ACC112 (cell line): ENCODE measurements around the gene DNER.
"Not testable (repeated sequence)": the region's sequence is repeated elsewhere in the genome, so short reads cannot be mapped to it uniquely, and the experiment has no call there.

Source experiments
- H2AFZ ChIP-seq: fragments of 200-600 bp; sonication (generic); one replicate; pipeline ENCODE4 v1.6.0; 2017; ENCODE audit warnings: antibody characterized with exemption, low read length; ENCODE audit not compliant: unreplicated experiment
- H3K27ac ChIP-seq: fragments of 200-600 bp; sonication (generic); 2 replicates; pipeline ENCODE4 v1.5.1; 2014; ENCODE audit warnings: low read depth, mild to moderate bottlenecking, antibody characterized with exemption, low read length, moderate library complexity
- H3K27me3 ChIP-seq: fragments of 200-600 bp; sonication (generic); 2 replicates; pipeline ENCODE4 v1.6.1; 2014; ENCODE audit warnings: mild to moderate bottlenecking, antibody characterized with exemption, low read length, moderate library complexity, mixed read lengths; ENCODE audit not compliant: insufficient read depth
- H3K36me3 ChIP-seq: fragments of 200-600 bp; sonication (generic); 2 replicates; pipeline ENCODE4 v1.6.1; 2016; ENCODE audit warnings: mild to moderate bottlenecking, antibody characterized with exemption, low read length, moderate library complexity, mixed read lengths; ENCODE audit not compliant: insufficient read depth
- H3K4me1 ChIP-seq: fragments of 200-600 bp; sonication (generic); one replicate; pipeline ENCODE4 v1.6.1; 2016; ENCODE audit warnings: low read length, mixed read lengths; ENCODE audit not compliant: insufficient read depth, unreplicated experiment, control insufficient read depth
- H3K4me3 ChIP-seq: fragments of 200-600 bp; sonication (generic); 2 replicates; pipeline ENCODE4 v1.5.1; 2014; ENCODE audit warnings: mild to moderate bottlenecking, low read depth, low read length
- H3K79me2 ChIP-seq: fragments of 200-600 bp; sonication (generic); one replicate; pipeline ENCODE4 v1.6.0; 2016; ENCODE audit warnings: low read length; ENCODE audit not compliant: control insufficient read depth, unreplicated experiment, insufficient read depth

DNER gene

DNA sequence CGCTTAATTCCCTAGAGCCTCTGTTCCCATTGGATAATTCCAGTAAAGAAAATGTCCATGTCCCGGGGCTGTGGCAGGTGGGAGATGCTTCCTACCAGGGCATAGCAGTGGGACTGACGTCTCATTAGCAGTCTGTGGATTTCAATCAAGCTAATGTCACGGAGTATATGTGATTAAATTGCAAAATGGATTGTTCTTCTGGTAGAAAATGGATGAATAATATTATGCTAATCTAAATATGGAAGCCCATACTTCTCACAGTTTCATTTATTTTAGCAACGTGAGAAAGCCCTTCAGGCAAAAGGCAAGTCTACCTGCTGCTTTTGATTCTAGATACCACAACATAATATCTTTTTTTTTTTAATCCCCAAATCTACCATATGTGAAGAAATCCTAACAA lies 185.5 kb downstream of the DNER start:
- H3K79me2 ChIP-seq, result no peaks in the 10 kb centered on the region
- no peak overlapping the region for H3K4me3 ChIP-seq
- H3K27ac ChIP-seq, result no peak overlapping the region
- no peaks in the 10 kb centered on the region for H3K4me1 ChIP-seq
- H3K27me3 ChIP-seq, result no peaks in the 10 kb centered on the region
- no peaks in the 10 kb centered on the region; the same call in 1 of the 2 replicates for H3K36me3 ChIP-seq
- no peak overlapping the region for H2AFZ ChIP-seq

- H3K4me3 ChIP-seq, result no peak overlapping the region
- no peaks in the 10 kb centered on the region for H3K4me1 ChIP-seq
- no peaks in the 10 kb centered on the region for H3K27me3 ChIP-seq
- H3K79me2 ChIP-seq, result no peaks in the 10 kb centered on the region
- H3K27ac ChIP-seq, result no peak overlapping the region
- no peak overlapping the region for H2AFZ ChIP-seq
- H3K36me3 ChIP-seq, result no peaks in the 10 kb centered on the region
These were observed 187.4 kb downstream of the DNER start for GRCh38 chr2:229526951-229527350.

DNA sequence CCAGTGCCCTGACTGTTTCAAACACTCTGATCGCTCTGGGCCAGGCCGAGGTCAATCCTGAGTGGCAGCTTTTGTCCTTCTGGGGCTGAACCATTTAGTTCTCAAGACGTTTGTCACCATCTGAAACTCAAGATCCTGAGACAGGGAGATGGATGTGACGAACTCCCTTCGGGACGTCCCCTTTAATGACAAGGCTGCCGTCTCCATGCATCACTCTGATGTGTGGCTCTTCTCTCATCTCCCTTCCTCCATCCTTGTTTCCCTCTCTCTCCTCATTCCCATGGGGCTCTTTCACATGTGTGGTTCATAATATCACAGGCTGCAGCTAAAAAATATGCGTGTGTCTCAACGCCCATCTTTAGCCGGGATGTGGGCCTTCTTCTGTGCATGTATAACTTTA lies 189.6 kb downstream of the DNER start:
- Histone ChIP-seq H2AFZ (no peak overlapping the region), H3K27ac (no peak overlapping the region), H3K4me3 (no peak overlapping the region), H3K36me3 (no peaks in the 10 kb centered on the region), H3K79me2 (no peaks in the 10 kb centered on the region), H3K27me3 (no peaks in the 10 kb centered on the region), H3K4me1 (no peaks in the 10 kb centered on the region)

GRCh38 chr2:229523663-229524062 lies 190.7 kb downstream of the DNER start:
- H3K4me1 ChIP-seq, result no peaks in the 10 kb centered on the region
- H3K4me3 ChIP-seq, result no peak overlapping the region
- no peak overlapping the region for H2AFZ ChIP-seq
- H3K36me3 ChIP-seq, result no peaks in the 10 kb centered on the region
- H3K79me2 ChIP-seq, result no peaks in the 10 kb centered on the region
- H3K27me3 ChIP-seq, result no peaks in the 10 kb centered on the region
- no peak overlapping the region for H3K27ac ChIP-seq

GRCh38 chr2:229521576-229521975 lies 192.8 kb downstream of the DNER start:
- Histone ChIP-seq H3K27ac (no peak overlapping the region), H2AFZ (no peak overlapping the region), H3K27me3 (no peaks in the 10 kb centered on the region), H3K4me3 (no peak overlapping the region), H3K4me1 (no peaks in the 10 kb centered on the region), H3K36me3 (no peaks in the 10 kb centered on the region), H3K79me2 (no peaks in the 10 kb centered on the region)

DNA sequence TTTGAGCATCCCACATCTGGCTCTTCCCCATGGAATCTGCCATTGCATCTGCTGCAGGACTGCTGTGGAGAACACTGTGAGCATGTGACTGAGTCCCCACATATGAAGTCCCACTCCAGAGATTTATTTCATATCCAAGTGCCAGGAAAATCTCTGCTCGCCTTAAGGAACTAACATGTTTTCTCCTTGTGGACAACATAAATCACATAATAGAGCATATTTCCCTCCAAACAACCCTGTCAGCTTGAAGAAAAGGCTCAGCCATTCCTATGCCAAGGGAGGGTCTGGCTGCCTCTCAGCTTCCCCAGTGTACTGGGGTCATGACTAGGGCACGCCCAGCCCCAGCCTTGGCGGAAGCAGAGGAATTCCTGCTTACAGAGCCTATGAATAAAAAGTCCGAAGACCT lies 193.7 kb downstream of the DNER start:
- H3K4me3 ChIP-seq, result no peak overlapping the region
- H3K27ac ChIP-seq, result no peak overlapping the region
- H3K27me3 ChIP-seq, result no peaks in the 10 kb centered on the region
- H3K4me1 ChIP-seq, result no peaks in the 10 kb centered on the region
- H3K79me2 ChIP-seq, result no peaks in the 10 kb centered on the region
- no peaks in the 10 kb centered on the region for H3K36me3 ChIP-seq
- H2AFZ ChIP-seq, result no peak overlapping the region

DNA sequence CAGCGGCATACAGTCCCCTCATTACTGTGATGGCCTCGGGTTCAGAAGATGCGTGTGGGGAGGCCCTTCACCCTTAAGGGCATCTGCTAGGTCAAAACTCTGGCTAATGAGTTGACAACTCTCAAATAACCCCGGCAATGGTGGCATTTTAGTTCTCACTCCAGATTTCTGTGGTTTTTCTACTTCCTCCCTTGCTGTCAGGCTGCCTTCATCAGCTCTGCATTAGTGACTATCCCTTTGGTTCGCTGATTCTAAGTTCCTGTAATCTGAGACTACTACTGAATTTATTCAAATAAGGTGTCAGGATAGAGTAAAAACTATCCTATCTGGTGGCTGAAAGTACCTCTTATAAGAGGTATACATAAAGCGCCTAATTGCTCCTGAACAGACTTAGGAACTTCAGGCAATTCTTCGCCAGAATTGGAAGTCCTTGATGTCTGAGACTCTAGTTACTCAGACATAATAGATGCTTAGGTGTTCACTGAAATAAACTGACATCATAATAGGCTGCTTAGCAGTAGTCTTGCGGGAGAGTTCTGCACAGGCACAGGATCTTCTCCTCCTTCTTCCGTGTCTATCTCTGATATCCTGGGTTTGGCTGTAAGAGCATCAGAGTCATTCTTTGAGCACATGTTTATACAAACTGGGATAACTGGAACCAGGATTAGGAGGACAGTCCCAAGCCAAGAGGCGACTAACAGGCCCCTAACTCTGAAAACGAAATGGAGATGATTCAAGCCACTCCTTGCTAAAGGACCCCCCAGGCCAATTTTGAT lies 194.5 kb downstream of the DNER start:
- no peak overlapping the region for H2AFZ ChIP-seq
- no peaks in the 10 kb centered on the region for H3K79me2 ChIP-seq
- H3K4me1 ChIP-seq, result no peaks in the 10 kb centered on the region
- no peak overlapping the region for H3K4me3 ChIP-seq
- H3K36me3 ChIP-seq, result no peaks in the 10 kb centered on the region
- H3K27ac ChIP-seq, result no peak overlapping the region
- H3K27me3 ChIP-seq, result no peaks in the 10 kb centered on the region

DNA sequence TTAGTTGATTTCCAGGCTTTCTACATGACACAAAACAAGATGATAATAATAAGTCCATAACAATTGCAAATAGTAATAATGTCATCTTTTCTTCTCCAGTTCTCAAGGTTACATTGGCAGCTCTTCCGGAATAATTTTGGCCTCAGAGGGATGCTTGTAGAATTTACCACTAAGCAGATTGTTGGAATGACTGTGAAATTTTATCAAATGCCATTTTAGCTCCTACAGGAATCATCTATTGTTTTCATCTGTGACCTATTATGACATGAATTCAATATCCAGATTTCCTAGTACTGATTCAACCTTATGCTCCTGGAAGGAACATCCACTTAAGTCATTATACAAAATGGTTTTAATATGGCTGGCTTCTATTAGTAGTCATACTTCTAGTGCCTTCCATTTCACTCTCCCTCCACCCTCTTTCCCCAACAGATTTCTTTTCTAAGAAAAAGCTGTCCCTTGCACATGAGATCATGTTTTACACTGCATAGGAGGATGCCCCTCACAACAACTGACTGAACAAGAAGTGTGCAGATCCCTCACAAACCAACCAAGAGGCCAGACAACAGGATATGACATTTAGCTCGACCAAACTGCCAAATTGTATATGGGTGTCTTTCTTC lies 200.0 kb downstream of the DNER start:
- H2AFZ ChIP-seq, result no peak overlapping the region
- H3K4me3 ChIP-seq, result no peak overlapping the region
- H3K4me1 ChIP-seq, result no peaks in the 10 kb centered on the region
- H3K79me2 ChIP-seq, result no peaks in the 10 kb centered on the region
- H3K36me3 ChIP-seq, result no peaks in the 10 kb centered on the region
- no peaks in the 10 kb centered on the region for H3K27me3 ChIP-seq
- no peak overlapping the region for H3K27ac ChIP-seq

GRCh38 chr2:229511524-229511923 lies 202.8 kb downstream of the DNER start:
- no peaks in the 10 kb centered on the region; the same call in 1 of the 2 replicates for H3K36me3 ChIP-seq
- H3K4me1 ChIP-seq, result no peaks in the 10 kb centered on the region
- H3K27me3 ChIP-seq, result no peaks in the 10 kb centered on the region

GRCh38 chr2:229506699-229507098 lies 207.7 kb downstream of the DNER start:
- H3K27ac ChIP-seq, H2AFZ ChIP-seq, H3K36me3 ChIP-seq, H3K4me3 ChIP-seq, H3K27me3 ChIP-seq, H3K79me2 ChIP-seq, H3K4me1 ChIP-seq: not testable (repeated sequence)

More at GRCh38 chr2:229511524-229511923, 202.8 kb downstream of the DNER start:
- Histone ChIP-seq H3K79me2 (no peaks in the 10 kb centered on the region), H2AFZ (no peak overlapping the region), H3K4me3 (no peak overlapping the region), H3K27ac (no peak overlapping the region)
